NCI-H2227 (cell line): ENCODE results near the gene OPCML.

Source experiments
- DNase-seq: peaks from one replicate; lab custom pipeline; 2025; ENCODE audit not compliant: unreplicated experiment; lab: John Stamatoyannopoulos, UW

The OPCML gene

DNA sequence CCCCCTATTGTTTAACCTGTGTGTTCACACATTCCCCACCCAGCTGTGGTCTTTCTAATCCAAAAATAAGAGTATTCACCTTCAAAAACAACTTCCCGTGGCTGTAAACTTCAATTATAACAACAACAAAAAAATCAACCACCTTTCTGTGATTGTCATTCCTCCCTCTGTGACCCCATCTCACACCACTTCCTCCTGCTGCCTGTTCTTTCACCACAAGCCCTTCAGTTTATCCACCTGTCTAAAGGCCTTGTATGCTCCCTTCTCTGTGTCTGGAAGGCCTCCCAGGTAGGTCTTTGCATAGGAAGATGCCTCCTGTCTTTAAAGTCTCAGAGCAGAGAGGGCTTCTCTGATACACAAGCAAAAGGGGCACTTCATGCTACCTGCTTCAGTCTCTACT, 707.7 kb downstream of the OPCML start:
- DNase-seq, result no peak

DNA sequence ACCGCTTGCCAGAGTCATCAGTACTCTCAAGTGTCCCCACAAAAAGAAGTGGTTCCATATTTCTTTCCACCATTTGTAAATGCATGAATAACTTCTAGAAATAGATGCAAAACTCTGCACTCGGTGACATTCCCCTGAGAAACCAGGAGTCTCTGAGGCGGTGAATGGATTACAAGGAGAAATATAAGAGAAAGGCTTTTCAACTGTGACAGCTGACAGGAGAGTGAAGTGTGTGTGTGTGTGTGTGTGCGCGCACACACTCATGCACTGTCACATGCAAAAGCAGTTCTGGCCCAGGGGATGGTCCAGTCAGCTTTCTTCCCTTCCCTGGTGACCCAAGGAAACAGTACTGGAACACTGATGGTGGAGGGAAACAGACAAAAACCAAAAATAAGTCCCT, 710.0 kb downstream of the OPCML start:
- no peak for DNase-seq

DNA sequence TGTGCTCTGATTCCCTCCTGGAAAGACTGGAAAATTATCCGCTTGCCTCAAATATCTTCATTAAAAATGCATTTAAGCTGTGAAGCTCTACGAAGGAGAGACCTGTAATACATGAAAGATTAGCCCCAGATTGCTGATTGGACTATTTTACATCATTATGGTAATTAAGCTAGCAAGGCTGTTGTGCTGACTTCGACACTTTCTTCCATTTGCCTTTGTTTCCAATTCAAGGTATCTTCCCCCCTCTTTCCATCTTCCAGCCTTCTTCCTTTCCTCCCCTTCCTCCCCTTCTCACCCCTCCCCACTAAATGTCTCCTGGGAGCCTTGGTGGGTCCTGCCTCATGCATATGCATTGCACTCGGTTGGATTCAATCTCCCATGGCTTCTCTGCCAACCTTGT, 710.8 kb downstream of the OPCML start:
- DNase-seq, result no peak

DNA sequence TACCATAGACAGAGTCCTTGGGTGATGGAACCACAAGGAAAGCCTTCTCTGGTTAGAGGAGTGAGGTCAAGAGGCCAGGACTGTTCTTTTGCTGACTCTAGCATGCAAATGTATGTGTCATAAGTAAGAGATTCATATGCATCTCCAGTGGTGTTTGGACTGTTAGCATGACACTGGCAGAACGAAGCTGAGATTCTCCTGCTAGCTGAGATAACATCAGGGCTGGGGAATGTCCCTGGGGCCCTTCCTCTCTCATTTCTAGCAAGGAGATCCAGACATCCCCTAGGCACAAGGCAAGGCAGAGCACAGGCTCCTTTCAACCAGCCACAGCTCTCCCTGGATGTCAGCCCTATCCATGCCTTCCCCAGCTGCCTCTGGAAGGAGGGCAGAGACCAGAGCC, 711.3 kb downstream of the OPCML start:
- no peak for DNase-seq

DNA sequence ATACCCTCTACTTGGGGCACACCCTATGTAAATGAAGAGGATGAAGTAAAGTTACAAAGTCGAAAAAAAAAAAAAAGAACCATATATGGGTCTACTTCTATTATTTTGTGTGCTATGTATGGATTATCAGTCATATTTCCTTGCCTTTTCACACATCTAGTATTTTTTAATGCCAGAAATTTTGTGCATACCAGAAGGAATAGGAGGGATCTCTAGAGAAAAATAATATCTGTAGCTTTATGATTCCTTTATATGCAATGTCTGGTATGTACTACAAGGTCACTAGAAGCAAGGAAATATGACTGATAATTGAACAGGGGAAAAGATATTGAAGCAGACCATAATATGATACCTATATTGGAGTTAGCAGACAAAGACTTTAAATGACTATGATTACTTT, 713.4 kb downstream of the OPCML start:
- no peak for DNase-seq

DNA sequence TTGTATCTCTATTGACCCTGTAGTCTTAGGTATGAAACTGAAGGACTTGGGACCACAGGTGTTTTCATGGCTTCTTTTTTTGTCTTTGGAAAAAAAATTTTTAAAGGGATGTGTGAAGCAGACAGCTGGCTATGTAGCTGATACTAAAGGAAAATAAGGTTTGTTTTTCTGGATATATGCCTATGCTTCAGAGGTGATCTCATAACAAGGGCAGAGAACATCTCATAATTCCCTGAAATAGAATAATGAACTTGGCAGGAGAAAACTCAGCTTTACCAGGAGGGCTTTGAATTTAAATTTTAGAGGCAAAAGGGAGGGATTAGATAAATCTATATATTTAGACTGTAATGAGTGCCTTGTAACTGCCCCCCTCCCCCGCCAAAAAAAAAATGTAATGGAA, 714.9 kb downstream of the OPCML start:
- no peak for DNase-seq

DNA sequence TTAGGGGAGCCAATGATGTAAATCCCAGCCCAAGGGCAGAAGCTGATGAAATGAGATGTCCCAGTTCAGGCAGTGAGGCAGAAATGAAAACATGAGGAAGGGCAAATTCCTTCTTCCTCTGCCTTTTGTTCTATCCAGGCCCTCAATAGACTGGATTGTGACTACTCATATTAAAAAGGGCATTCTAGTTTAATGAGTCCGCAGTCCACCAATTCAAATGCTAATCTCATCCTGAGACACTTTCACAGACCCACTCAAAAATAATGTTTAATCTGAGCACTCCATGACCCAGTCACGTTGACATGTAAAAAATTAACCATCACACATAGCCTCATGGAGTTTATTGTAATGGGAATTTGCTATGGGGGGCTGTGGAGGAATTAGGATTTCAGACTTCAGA, 717.9 kb downstream of the OPCML start:
- no peak for DNase-seq

DNA sequence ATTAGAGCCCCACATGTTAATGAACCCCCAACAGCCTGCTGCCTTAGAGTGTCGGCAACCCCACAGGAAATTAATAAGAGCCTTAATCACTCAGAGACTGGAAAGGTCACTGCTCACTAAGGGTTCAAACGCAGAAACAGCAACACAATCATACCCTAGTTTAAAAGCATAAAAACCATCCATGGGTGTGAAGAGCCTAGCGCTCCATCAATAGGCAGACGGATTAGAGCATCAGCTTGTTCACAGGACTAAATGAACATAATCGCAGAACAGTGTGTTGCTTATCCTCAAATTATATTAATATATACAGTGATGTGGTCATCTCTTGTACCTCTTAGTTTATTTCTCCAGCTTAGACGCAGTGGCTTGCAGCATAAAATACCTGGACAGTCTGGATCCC, 720.7 kb downstream of the OPCML start:
- DNase-seq, result no peak

DNA sequence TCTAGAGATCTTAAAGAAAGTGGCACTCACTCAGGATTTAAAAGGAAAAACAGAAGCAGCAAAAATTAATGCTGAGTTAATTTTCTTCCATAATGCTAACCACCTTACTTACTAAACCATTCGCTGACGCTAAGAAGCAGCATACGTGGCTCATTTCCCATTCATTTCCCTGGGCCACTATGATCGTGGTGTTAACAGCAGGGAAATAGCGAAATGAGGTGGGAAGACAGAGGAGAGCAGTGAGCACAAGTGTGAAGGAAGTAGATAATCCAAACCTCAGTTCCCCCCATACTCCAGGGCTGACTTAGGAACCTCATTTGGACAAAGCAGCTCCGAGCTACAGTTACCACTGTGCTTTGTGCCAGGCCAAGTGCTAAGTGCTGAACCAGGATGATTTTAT, 723.2 kb downstream of the OPCML start:
- no peak for DNase-seq

DNA sequence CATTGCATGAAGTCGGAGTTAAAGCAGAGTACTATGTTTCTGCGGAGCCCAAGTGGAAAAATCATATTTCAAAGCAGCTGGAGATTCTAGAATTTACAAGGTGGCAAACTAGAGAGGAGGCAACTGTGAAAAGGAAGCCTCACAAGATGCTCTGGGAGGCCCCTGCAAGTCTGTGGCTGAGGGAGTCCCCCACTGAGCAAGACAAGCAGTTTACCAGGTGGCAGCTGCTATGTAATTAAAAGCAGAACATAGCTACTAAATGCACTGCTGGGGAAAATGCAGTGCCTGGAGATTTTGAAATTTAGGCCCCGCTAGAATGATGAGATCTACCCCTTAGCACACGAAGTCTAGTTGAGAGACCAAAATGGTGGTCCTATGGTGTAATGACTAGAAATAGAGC, 728.0 kb downstream of the OPCML start:
- DNase-seq, result no peak

DNA sequence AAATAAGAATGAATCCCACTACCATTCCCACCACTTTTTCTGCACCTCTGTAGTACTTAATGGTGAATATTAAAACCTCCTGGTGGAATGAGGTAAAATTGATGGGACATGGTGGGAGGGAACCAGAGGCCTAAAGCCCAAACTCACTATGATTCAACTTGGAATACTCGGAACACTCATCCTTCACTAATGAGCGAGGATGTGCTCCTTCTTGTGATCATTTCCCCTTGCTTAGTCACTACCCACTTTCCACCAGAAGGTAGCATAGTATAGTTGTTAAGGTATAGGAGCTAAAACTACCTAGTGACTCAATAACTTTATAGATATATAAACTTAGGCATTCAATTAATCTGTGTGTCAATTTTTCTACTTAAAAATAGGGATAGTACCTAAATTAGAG, 728.9 kb downstream of the OPCML start:
- DNase-seq, result no peak

DNA sequence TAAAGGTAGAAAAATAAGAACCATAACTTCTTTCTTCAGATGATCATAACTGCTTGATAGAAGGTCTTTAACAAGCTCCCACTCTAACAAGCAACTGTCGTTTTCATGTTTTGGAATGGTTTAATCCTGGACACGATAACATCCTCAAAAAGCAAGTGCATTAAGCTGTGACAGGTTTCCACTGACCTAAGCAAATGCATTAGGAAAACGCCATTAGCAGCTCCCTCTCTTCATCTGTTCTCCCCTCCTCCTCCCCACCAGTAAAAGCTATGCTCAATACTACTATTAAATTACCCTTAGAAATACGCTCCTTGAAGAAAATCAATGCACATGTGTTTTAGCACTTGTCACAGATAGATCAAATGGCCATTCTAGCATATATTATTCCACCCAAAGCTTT, 729.4 kb downstream of the OPCML start:
- DNase-seq, result no peak

DNA sequence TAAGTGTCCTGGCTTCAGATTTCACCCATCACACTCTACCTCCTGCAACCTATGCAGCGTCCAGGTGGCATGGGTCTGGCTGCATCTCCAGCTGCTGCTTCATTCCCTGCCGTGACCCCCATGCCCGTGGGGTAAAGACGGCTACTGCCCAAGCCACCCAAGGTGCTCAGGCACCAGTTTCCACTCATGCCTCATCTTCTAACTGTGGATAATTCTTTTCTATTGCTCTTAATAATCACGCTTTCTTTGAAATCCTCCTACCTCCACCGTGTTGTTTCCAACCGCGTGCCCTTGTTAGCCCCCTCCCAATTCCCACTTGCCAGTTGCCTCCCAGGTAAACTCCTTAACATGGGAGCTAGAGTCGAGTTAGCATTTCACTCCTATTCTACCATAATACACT, 738.5 kb downstream of the OPCML start:
- DNase-seq, result no peak

DNA sequence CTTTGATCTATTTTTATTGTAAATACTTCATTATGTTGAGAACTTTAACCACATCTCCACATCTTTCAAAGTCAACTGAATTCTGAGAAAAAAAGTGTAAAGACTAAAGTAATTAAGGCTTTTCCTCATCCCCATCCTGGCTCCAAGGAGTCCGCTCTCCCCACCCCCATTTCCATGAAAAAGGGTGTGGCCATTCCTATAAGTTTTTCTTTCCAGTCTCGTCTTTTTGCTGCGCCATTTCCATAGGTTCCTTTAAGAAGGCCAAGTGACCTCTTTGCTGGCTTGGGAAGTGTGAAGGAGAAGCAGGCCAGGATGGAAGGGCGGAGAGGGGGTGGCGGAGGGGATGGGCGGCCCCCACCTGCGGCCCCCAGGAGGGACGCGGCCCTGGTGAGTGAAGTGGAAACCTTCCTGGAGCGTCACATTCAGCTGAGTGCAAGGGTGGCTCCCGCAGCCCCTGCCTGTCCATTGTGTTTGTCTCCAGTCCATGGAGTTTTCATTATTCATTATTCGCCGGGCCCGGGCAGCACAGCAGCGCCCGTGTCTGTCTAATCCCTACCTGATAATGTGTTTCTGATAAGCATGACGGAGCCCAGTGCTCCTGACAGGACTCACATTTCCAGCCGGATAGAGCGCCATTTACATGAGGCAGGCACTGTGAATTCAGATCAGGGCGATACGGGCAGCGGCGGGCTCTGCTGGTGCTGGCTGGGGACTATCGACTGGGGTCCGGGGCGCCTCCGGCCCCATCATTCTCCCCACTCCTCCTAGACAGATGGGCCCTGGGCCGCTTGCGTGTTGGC, 739.8 kb downstream of the OPCML start:
- DNase-seq, result no peak

DNA sequence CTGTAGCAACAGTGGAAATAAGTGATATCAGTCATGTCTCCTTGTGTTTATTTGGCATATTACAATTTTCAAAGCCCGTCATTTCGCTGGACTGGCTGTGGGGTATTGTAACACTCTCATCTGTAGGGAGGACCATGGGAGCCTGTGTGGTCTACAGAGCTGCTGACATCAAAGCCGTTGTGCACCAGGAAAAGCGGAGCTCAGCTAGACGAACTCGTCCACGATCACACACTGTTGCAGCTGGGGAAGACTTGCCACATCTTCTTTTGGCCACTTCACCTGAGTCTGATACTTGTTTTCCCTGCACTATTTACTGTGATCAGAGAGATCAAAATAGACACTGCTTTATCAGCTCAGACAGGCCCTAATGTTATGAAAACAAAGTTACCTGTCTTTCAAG, 741.3 kb downstream of the OPCML start:
- DNase-seq, result no peak

DNA sequence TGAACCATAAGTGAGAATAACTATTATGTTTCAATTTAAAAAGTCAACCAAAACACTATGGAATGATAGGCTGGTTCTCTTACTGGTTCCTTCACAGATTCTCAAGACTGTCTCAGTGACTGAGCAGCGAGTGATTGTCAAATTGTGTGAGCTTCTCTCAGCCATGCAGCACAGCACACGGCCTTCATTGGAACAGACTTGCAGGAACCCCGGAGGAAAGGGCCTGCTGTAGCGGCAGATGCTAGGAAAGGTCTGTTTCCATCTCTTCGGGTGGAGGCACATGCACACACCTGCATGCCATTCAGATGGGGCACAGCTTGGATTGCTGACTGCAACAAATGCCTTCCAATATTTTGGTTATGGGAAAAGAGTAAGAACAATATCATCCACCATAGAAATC, 741.8 kb downstream of the OPCML start:
- DNase-seq, result no peak

DNA sequence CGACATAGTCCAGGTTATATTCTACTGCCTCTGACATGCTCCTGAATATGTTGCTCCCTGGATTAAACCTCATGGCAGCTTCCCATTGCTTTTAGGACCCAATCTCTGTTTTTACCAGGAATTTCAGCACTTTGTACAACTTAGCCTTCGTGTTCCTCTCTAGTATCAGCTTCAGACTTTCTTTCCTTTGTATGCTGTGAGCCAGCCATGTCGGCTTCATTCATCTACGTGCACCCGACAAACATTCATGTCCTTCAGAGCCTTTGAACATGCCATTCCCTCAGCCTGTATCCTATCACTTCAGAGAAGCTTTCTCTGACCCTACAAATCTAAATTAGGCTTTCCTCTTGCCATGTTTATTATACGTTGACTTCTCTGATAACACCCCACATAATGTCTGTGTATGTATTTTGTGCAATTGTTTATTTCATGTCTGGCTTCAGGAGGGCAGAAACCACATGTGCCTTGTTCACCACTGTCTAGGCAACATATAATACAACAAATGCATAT, 743.4 kb downstream of the OPCML start:
- no peak for DNase-seq

DNA sequence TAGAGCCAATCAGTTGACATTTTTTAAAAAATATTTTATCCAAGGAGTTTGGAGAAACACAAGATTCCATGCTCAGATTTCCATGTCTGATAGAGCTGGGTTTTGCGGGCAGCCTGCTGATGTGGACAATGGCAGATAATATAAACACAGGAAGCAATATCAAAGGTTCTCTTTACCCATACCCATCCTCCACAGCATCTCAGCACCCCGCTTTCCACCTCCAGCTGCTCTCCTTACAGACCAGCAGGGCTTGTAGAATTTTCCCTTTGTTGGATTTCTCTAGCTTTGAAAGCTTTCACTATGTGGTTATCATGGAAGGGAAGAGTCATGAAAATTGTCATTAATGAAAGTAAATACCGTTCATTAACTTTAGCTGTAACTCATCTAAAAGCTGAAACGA, 746.4 kb downstream of the OPCML start:
- DNase-seq, result no peak

DNA sequence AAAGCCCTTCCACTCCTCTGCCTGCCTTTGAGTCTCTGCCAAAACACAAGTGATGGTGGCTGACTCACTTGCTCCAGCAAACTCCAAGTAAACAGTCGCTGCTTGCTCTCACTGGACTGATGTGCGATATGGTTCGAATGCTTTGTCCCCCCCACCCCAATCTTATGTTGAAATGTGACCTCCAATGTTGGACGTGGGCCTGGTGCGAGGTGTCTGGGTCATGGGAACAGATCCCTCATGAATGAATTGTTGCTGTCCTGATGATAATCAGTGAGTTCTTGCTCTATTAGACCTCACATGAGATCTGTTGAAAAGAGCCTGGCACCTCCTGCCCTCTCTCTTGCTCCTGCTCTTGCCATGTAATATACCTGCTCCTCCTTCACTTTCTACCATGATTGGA, 747.9 kb downstream of the OPCML start:
- no peak for DNase-seq

DNA sequence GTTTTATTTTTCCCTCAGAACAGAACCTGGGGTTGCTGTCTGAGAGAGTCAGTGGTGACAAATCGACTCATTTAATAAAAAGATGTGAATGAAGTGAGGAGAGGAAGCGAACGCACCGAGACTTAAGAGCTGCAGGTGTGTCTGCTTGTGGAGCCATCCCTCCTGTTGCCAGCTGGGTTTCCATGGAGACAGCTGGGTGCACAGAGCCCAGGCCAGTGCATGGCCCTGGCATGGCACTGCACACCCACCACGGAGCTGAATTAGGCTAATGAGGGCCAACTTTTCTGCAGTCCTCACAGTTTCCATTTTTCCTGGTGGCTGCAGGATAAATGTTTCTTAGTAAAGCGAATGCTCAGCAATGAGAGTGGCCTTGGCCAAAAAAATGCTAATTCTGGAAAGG, 750.2 kb downstream of the OPCML start:
- no peak for DNase-seq

DNA sequence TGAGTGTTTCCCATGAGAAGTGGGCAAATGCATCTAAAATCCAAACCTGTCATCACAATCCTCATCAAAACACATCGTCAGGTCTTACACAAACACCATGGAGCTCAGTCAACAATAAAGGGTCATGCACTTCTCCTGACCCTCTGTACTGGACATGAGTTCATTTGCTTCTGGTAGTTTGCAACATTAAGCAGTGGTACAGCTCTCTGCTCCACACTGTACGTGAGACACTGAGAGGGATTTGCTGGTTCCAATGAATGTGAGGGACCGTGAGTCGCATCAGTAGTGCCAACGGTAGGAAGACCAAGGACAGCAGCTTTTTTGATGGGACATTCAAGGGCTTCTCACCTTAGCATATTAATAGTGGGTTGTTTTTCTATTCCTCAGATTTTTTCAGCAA, 752.3 kb downstream of the OPCML start:
- DNase-seq, result no peak

DNA sequence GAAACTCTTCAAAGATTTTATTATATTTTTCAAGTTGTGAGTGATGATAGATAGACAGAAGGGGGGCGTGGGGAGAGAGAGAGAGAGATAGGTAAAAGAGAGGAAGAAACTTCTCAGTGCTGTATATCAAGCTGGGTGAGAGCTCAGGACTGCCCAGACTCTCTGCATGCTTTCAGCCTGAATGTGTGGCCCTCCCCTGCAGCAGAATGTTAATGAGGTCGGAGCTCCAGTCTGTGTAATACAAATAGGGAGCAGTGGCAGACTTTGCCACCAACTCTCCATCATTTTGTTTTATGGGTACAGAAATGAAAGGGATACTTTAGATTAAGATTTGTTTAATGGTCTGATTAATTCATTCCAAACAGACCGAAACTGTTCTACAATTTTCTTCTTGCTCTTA, 752.8 kb downstream of the OPCML start:
- no peak for DNase-seq
